GM19238 (cell line): ENCODE measurements around the gene MTERF4.
A peak's percentile ranks its signal among the peaks of the same experiment; 100 is the strongest.

ENCODE experiments used
- DNase-seq: peaks from one replicate; pipeline ENCODE4 v3.0.0; 2011; ENCODE audit warnings: low spot score; ENCODE audit not compliant: insufficient read length

MTERF4 gene, protein sequence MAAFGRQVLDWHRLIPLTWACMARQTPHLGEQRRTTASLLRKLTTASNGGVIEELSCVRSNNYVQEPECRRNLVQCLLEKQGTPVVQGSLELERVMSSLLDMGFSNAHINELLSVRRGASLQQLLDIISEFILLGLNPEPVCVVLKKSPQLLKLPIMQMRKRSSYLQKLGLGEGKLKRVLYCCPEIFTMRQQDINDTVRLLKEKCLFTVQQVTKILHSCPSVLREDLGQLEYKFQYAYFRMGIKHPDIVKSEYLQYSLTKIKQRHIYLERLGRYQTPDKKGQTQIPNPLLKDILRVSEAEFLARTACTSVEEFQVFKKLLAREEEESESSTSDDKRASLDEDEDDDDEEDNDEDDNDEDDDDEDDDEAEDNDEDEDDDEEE

DNA sequence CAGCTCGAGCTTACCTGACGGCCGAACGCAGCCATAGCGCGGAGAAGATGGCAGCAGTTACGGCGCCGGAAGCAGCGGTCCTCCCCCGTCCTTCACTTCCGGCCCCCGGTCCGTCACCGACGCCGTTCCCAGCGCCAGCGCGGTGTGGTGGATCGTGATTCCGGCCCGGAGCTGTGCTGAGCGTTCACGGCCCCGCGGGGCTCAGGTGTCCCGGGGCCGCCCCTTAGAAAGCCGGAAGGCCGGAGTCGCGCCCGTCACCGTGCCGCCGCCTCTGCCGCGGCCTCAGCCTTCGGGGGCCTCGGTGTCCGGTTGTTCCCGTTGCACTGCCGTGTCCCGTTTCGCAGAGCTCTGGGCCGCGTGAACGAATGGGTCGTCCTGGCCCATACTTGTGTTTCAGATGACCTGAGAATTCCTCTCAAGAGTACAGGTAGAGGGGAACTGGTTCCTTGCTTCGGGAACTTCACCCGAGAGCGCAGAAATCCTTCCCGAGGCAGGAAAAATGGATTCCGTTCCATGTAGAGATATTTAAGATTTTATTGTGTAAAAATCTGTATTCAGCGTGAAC is at the start of gene MTERF4:
MTERF4 (minus strand) TSS at position 49 of the 565 bp plus-strand sequence; CDS start at position 35, 14 bp downstream.
- peak; percentile 85 for DNase-seq

- no peak for DNase-seq
Measured at GRCh38 chr2:241150660-241151530, 48.8 kb upstream of the MTERF4 start.

- DNase-seq = peak; percentile 99
Measured at GRCh38 chr2:241149925-241150659, 48.0 kb upstream of the MTERF4 start, which contains the start of gene PPP1R7. PPP1R7 (plus strand) TSS chr2:241150467; CDS start chr2:241150496, 29 bp downstream.

- DNase-seq = no peak
Measured at GRCh38 chr2:241149675-241149924, 47.5 kb upstream of the MTERF4 start.

DNA sequence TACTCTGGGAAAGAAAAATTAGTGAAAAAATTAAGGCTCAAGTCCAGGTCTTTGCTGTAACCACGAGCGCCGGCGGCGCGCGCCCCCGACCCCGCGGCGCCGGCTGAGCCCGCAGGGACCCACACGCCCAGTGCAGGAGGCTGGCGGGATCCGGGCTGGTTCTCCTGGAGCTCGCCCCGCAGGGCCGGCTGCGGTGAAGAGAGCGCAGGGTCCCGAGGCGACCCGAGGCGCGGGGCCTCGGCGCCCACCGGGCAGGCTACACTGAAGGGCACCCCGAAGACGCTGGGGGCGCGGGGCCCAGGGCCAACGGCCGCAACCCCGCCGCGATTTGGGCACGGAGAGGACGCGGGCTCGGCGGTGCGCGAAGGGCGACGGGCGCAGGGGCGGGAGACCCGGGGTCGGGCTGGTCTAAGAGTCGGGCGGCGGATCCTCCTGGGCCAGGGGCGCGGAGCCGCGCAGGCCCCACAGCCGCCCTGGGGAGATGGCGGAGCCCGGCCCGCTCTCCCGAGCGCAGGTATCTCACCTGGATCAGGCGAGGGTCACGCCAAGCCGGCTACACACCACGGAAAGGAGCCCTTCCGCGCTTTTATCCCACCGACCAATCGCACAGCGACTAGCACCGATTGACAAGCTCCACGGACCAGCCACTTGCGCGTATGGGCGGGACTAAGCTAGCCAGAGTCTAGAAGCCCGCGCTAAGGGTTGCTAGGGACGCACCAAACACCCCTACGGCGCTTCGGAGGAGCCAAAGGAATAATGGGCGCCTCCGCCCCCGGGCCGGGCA is 47.0 kb upstream of the MTERF4 start, which contains the start of gene PASK:
PASK (minus strand) TSS at position 582 of the 784 bp plus-strand sequence. CDS start 6,440 bp downstream, outside the sequence.
- DNase-seq = peak; percentile 94

DNA sequence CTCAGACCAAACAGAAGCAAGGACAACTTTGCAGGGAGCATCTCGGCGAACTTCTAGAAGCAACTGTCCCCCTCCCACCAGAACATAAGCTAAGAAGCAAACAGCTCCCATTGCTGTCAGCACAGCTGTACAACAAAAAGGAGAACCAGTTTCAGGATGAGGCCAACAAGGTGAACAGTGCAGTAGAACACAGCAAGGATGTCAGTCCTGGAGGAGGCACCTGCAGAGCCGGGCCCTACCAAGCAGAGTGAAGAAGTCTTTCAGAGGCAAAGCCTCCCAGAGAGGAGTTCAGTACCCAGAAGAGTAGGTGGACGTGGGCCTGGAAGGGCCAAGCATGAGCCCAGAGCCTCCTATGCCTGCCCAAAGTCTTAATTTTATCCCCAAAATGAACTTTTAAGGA is 46.2 kb upstream of the MTERF4 start:
- DNase-seq = no peak

- no peak for DNase-seq
Measured at GRCh38 chr2:241147336-241147735, 45.2 kb upstream of the MTERF4 start.

DNA sequence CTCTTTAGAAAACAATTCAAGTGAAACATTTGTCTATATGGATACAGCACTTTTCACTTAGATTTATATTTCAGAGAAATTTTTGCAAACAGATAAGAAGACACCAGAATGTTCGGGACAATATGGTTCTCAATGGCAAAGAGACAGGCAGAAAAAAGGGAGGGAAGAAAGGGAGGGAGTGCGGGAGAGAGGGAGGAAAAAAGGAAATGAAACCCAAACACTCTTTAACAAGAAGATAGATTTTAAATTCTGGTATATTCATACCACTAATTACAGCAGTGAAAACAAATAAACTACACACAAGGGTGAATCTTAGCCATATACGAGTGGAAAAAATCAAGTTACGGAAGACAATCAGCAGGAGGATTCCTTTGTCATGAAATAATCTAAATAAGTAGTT is 44.2 kb upstream of the MTERF4 start:
- no peak for DNase-seq

- DNase-seq = no peak
Measured at GRCh38 chr2:241142593-241142992, 40.5 kb upstream of the MTERF4 start.

GRCh38 chr2:241142063-241142462 is 40.0 kb upstream of the MTERF4 start:
- no peak for DNase-seq

GRCh38 chr2:241141214-241141770 is 39.2 kb upstream of the MTERF4 start:
- no peak for DNase-seq

GRCh38 chr2:241140445-241140840 is 38.4 kb upstream of the MTERF4 start:
- DNase-seq = no peak

DNA sequence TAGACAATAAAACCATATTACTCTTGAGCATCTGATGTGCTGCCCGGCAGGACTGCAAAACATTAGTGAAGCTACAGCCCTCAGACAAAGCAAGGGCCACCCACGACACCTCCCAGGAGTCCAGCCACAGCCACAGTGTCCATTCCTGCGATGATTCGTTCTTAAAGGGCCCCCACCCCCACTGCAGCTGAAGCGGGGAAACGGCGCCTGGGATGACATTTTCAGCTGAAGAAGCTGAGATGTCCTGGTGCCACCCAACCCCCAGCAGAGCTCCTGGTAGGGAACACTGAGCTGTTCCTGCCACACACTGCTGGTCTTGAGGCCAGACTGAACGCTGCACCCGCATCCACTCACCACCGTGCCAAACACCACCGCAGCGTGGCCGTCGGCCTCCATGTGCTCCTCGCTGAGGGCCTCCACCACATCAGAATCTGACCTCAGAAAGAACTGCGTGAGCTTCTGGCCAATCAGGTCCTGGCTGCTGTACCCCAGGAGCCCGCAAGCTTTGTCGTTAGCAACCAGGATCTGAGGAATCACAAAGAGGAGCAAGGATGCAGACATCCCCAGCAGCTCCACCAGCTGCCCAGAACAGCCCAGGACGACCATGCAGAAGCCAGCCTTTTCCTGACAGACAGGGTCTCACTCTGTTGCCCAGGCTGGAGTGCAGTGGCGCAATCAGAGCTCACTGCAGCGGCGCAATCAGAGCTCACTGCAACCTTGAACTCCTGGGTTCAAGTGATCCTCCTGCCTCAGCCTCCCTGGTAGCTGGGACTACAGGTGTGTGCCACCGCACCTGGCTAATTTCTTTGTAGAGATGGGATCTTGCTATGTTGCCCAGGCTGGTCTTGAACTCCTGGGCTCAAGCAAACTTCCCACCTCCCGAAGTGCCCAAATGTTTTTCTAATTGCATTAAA is 37.7 kb upstream of the MTERF4 start:
- DNase-seq = no peak

- DNase-seq = no peak
Measured at GRCh38 chr2:241138471-241138870, 36.4 kb upstream of the MTERF4 start.

- DNase-seq = no peak
Measured at GRCh38 chr2:241137276-241138190, 35.4 kb upstream of the MTERF4 start.

DNA sequence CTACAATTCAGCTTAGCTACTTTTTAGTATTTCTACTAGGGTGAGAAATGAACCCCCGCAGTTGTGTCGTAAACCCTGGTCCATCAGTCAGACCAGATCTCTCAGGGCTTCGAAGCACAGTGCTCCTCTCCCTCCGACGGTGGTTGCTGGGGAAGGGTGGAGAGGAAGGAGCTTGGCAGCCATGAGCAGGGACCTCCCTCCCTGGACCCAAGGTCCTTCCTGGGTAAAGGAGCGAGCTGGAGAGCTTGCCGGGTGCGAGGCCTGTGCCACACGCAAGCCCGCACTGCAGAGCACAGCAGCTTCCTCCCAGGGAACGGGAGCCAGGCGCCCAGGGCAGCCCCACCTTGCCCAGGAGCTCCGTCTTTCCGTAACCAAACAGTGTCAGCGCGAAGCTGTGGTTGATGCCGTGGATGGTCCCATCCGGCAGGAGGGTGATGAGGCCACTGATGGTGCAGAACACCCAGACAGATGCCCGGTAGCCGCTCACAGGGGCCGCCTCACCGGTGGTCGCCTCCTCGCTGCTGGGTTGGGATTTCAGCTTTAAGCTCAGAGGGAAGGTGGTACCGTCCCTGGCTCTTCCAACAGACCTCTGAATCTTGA is 34.7 kb upstream of the MTERF4 start:
- DNase-seq = no peak

DNA sequence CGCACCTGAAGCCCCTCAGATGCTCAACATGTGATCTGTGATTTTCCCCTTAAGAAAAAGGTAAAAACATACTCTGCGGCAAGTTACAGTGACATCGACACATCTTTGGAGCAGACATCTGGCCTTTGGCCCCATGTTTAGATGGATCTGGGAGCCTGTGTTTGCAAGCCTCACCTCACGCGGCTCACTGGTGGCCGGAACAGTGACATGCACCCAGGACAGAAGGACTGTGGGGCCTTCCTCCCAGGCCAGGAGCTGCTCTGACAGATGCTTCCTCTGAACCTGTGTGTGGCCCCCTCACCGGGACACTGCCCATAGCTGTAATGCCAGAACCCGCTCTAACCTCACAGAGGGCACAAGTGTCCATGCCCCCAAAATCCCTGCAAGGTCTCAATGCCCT is 34.1 kb upstream of the MTERF4 start:
- DNase-seq = no peak

- no peak for DNase-seq
Measured at GRCh38 chr2:241135737-241136136, 33.6 kb upstream of the MTERF4 start.
